GM12872 (cell line): ENCODE data around the gene PTCH1.

Source experiments
- TF ChIP-seq, protein P1 (sequence below): IDR thresholded peaks from 3 replicates; pipeline ENCODE4 v1.5.1; 2011; ENCODE audit warnings: low read depth, mild to moderate bottlenecking, low read length, moderate library complexity; ENCODE audit not compliant: insufficient read depth

The PTCH1 gene

DNA sequence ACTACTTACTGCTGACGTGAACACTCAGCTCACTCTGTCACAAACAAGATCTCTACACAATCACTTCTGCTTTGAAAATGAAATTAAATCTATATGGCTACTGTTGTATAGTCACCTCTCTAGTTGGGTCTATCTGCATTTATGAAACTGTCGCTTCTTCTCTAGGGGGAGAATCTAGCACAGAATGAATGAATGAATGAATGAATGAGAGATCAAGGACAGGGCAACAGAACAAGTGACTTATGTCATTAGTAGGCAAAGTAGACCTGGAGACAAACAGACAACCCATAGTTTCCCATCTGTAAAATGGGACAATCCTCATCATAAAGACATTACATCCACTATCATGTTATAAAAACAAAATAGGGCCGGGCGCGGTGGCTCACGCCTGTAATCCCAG is 13.4 kb downstream of the PTCH1 start:
- TF ChIP-seq, protein P1, sequence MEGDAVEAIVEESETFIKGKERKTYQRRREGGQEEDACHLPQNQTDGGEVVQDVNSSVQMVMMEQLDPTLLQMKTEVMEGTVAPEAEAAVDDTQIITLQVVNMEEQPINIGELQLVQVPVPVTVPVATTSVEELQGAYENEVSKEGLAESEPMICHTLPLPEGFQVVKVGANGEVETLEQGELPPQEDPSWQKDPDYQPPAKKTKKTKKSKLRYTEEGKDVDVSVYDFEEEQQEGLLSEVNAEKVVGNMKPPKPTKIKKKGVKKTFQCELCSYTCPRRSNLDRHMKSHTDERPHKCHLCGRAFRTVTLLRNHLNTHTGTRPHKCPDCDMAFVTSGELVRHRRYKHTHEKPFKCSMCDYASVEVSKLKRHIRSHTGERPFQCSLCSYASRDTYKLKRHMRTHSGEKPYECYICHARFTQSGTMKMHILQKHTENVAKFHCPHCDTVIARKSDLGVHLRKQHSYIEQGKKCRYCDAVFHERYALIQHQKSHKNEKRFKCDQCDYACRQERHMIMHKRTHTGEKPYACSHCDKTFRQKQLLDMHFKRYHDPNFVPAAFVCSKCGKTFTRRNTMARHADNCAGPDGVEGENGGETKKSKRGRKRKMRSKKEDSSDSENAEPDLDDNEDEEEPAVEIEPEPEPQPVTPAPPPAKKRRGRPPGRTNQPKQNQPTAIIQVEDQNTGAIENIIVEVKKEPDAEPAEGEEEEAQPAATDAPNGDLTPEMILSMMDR = no peak

DNA sequence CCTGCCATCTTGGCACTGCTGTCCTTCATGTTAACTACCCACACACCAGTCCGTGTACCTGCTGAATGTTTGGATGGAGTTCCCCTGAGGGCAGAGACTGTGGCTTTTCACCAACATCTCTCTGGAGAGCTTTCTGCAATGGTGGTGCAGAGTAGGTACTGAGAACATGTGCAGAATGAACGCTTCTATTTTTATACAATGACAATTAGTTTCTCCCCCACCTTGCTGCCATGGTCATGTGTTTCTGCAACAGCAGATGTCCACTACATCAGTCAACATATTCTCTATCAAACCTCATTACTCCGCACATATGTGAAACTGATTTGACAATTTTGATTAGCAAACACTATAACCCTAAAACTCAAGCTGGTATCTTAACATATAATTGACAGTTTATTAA is 14.5 kb downstream of the PTCH1 start:
- TF ChIP-seq, protein P1 = no peak

DNA sequence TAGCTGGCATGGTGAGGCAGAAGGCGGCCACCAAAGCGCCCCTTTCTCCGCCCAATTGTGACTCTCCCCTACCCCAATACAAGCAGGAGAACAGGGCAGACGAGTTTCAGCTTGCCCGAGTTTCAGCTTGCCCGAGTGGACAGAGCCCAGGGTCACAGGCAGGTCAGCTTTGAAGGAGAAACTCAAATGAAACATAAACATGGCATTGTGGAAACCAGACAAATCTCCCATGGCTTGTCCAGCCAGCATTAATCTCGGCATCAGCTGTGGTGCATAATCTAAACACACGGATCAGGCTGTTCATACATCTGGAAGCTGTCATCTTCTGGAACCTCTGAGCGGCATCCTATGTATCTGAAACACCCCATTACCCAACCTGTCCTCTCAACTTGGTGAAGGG is 16.9 kb downstream of the PTCH1 start:
- TF ChIP-seq, protein P1 = no peak

DNA sequence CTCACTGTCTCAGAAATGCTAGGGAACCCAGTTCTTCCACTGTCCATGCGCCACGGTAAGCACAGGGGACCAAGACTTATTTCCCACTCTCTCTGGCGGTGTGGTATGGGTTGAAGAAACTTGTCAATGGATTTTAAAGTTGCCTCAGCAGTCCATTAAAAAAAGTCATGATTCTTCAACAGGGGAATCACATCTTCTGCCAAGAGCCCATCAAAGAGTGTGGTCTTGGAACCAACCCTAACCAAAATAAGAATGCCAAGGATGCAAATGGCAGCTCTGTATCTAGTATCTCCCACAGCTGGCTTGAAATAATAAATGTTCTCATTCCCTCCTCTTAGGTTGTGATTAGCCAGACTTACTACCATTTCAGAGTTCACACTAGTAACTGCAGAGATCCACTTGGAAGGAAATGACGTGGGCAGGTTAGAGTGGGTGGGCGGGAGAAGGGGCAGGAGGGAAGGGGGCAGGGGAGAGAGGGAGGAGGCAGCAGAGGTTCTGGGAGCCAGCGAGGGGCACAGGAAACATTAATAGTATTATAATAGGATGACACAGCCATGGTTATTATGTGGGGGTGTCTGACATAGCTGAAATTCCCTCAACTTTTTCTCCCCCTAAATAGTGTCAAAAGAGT is 17.6 kb downstream of the PTCH1 start:
- TF ChIP-seq, protein P1 = no peak

DNA sequence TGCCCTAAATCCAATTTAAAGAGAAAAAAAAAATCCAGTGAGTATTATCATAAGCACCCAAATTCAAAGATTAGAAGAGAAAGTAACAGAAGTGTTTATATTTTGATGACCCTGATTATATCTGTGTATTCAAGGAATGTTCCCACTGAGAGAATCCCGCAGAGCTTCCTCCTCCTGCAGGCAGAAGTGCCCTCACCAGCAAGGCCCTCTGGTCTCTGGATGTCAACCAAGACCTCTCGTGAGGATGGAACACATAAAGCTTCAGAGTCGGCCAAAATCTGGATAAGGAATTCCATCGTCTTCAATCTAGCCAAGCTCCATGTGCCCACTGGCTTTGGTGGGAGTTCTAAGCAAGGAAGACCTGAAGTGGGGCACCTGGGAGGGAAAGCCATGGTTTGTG is 18.1 kb downstream of the PTCH1 start:
- TF ChIP-seq, protein P1 = no peak

DNA sequence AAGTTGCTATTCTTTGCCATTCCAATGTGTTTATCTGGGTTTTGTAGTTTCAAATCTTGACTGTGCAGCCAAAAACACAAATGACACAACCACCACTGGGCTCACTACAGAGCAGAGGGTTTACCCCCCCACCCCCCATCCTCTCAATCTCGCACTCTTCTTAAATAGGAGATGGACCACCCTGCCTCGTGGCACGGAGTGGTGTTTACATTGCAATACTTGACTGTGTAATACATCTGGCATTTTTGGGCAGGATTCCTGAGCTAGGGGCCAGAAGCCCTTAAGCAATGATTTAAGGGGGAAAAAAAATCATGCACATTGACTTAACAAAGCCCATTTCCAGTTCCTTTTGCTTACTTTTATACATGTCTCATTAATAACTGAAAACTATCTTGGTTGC is 19.0 kb downstream of the PTCH1 start:
- TF ChIP-seq, protein P1 = no peak

DNA sequence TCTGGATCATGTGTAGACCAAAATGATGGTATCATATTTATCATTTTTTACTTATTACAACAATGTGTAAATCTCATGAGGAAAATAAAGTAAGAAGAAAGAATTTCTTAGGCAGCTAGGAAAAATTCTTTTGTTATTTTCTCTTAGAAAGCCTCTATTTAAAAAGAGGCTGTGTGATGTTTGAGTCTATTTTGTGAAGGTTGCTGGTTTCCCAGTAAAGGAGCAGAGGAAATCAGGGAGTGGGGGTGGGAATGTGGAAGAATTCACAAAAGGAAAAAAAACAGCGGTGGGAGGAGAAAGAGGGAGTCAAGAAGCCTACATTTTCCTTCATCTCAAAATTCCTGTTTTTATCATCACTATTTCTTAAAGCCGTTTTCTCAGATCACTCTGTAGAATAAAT is 20.1 kb downstream of the PTCH1 start:
- TF ChIP-seq, protein P1 = no peak
